ENCODE results near the gene UBE4A. TPM values are rescaled to one million over a fixed set of nuclear protein-coding genes. Genes with fewer than 3 reads are reported as not detected.
A peak's percentile ranks its signal among the peaks of the same experiment; 100 is the strongest.

The UBE4A gene
- total and polyA plus RNA-seq, 9 of the 15 experiments (the other 6 are each of a cell fraction or from before 2014, with no cell fraction given): 13.5 to 45.2 (median 26.8) TPM

GRCh38 chr11:118435893-118436624, 76.7 kb downstream of the UBE4A start, which contains the start of gene KMT2A (continued):
- TF ChIP-seq, protein P1, sequence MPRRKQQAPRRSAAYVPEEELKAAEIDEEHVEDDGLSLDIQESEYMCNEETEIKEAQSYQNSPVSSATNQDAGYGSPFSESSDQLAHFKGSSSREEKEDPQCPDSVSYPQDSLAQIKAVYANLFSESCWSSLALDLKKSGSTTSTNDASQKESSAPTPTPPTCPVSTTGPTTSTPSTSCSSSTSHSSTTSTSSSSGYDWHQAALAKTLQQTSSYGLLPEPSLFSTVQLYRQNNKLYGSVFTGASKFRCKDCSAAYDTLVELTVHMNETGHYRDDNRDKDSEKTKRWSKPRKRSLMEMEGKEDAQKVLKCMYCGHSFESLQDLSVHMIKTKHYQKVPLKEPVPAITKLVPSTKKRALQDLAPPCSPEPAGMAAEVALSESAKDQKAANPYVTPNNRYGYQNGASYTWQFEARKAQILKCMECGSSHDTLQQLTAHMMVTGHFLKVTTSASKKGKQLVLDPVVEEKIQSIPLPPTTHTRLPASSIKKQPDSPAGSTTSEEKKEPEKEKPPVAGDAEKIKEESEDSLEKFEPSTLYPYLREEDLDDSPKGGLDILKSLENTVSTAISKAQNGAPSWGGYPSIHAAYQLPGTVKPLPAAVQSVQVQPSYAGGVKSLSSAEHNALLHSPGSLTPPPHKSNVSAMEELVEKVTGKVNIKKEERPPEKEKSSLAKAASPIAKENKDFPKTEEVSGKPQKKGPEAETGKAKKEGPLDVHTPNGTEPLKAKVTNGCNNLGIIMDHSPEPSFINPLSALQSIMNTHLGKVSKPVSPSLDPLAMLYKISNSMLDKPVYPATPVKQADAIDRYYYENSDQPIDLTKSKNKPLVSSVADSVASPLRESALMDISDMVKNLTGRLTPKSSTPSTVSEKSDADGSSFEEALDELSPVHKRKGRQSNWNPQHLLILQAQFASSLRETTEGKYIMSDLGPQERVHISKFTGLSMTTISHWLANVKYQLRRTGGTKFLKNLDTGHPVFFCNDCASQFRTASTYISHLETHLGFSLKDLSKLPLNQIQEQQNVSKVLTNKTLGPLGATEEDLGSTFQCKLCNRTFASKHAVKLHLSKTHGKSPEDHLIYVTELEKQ (CRISPR knock-in tag; IDR thresholded peaks at IDR 0.05): no peak
- no peak for TF ChIP-seq RBM39 (optimal IDR thresholded peaks at IDR 0.05; ENCODE audit: low read depth, low read length)
- peak; percentile 44; the same call in 1 of the 2 replicates for TF ChIP-seq EHMT2 (IDR thresholded peaks at IDR 0.05)
- peak; percentile 53 for TF ChIP-seq SUPT5H (IDR thresholded peaks at IDR 0.05)
- TF ChIP-seq ZFP30 (CRISPR knock-in tag; IDR thresholded peaks at IDR 0.05; ENCODE audit: borderline replicate concordance): no peak
- no peak for TF ChIP-seq ZNF79 (CRISPR knock-in tag; IDR thresholded peaks at IDR 0.05; ENCODE audit: low read depth)
- TF ChIP-seq ZNF77 (CRISPR knock-in tag; IDR thresholded peaks at IDR 0.05): no peak
- peak; percentile 36 for TF ChIP-seq ZFX (CRISPR knock-in tag; IDR thresholded peaks at IDR 0.05)
- no peak for TF ChIP-seq ETS2 (tag; IDR thresholded peaks at IDR 0.05; ENCODE audit: borderline replicate concordance, poor library complexity, severe bottlenecking)
- no peak for TF ChIP-seq ZNF280B (CRISPR knock-in tag; IDR thresholded peaks at IDR 0.05)
- no peak for TF ChIP-seq NELFE (IDR thresholded peaks at IDR 0.05; ENCODE audit: insufficient read depth, insufficient read length)
- TF ChIP-seq, protein P2, sequence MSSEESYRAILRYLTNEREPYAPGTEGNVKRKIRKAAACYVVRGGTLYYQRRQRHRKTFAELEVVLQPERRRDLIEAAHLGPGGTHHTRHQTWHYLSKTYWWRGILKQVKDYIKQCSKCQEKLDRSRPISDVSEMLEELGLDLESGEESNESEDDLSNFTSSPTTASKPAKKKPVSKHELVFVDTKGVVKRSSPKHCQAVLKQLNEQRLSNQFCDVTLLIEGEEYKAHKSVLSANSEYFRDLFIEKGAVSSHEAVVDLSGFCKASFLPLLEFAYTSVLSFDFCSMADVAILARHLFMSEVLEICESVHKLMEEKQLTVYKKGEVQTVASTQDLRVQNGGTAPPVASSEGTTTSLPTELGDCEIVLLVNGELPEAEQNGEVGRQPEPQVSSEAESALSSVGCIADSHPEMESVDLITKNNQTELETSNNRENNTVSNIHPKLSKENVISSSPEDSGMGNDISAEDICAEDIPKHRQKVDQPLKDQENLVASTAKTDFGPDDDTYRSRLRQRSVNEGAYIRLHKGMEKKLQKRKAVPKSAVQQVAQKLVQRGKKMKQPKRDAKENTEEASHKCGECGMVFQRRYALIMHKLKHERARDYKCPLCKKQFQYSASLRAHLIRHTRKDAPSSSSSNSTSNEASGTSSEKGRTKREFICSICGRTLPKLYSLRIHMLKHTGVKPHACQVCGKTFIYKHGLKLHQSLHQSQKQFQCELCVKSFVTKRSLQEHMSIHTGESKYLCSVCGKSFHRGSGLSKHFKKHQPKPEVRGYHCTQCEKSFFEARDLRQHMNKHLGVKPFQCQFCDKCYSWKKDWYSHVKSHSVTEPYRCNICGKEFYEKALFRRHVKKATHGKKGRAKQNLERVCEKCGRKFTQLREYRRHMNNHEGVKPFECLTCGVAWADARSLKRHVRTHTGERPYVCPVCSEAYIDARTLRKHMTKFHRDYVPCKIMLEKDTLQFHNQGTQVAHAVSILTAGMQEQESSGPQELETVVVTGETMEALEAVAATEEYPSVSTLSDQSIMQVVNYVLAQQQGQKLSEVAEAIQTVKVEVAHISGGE (CRISPR knock-in tag; IDR thresholded peaks at IDR 0.05): peak in 1 of 3 experiments; percentile 76; a peak in 2 of 6 replicates
- TF ChIP-seq CBX8 (IDR thresholded peaks at IDR 0.05; ENCODE audit: borderline replicate concordance, extremely low read depth, low read depth, low read length, poor library complexity, severe bottlenecking): no peak
- TF ChIP-seq PRMT5 (CRISPR knock-in tag; IDR thresholded peaks at IDR 0.05): no peak
- TF ChIP-seq KLF6 (CRISPR knock-in tag; IDR thresholded peaks at IDR 0.05; ENCODE audit: borderline replicate concordance): no peak
- TF ChIP-seq EP400 (IDR thresholded peaks at IDR 0.05): peak; percentile 71
- TF ChIP-seq, protein P3, sequence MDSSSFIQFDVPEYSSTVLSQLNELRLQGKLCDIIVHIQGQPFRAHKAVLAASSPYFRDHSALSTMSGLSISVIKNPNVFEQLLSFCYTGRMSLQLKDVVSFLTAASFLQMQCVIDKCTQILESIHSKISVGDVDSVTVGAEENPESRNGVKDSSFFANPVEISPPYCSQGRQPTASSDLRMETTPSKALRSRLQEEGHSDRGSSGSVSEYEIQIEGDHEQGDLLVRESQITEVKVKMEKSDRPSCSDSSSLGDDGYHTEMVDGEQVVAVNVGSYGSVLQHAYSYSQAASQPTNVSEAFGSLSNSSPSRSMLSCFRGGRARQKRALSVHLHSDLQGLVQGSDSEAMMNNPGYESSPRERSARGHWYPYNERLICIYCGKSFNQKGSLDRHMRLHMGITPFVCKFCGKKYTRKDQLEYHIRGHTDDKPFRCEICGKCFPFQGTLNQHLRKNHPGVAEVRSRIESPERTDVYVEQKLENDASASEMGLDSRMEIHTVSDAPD (CRISPR knock-in tag; IDR thresholded peaks at IDR 0.05): no peak

Measured in K562 (cell line).